Femur (tissue), 1 donor: ENCODE results near the gene BRPF1.
"Not testable (repeated sequence)": the region's sequence is repeated elsewhere in the genome, so short reads cannot be mapped to it uniquely, and the experiment has no call there.

ENCODE experiments used
- DNase-seq: peaks from one replicate; pipeline ENCODE4 v3.0.0-alpha.2; 2017

Gene BRPF1

DNA sequence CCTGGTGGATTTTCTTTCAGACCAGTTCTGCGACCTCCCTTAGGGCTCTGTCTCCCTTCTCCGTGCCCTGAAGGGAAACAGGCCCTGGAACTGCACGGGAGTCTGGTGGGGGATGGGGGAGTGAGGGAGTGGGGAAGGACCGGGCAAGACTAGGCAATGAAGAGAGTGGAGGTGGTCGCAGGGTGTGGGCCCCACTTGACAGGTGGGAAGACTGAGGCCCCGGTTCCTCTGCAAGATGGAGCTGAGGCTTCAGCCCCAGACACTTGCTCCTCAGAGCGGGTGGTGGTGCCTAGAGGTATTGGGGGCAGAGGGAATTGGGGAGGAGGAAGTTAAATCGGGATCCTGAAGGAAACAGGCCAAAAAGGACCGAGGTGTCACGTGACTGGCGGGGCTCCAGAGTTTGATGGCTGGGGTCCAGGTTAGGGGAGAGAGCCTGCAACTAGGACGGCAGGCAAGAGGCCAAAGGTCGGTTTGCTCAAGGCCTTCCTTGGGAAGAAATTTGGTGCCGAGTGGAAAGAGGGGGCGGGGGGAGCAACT, 38.8 kb downstream of the BRPF1 start:
- peak; percentile 86 for DNase-seq

DNA sequence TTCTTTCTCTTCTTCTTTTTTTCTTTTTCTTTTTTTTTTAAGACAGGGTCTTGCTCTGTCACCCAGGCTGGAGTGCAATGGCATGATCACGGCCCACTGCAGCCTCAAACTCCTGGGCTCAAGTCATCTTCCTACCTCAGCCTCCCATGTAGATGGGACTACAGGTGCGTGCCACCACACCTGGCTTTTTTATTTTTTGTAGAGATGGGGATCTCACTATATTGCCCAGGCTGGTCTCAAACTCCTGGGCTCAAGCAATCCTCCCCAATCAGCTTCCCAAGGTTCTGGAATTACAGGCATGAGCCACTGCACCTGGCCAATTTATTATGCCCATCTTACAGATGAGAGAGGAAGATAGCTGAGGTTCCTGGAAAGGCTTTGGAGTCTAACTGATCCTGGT, 39.5 kb downstream of the BRPF1 start:
- DNase-seq, result not testable (repeated sequence)

DNA sequence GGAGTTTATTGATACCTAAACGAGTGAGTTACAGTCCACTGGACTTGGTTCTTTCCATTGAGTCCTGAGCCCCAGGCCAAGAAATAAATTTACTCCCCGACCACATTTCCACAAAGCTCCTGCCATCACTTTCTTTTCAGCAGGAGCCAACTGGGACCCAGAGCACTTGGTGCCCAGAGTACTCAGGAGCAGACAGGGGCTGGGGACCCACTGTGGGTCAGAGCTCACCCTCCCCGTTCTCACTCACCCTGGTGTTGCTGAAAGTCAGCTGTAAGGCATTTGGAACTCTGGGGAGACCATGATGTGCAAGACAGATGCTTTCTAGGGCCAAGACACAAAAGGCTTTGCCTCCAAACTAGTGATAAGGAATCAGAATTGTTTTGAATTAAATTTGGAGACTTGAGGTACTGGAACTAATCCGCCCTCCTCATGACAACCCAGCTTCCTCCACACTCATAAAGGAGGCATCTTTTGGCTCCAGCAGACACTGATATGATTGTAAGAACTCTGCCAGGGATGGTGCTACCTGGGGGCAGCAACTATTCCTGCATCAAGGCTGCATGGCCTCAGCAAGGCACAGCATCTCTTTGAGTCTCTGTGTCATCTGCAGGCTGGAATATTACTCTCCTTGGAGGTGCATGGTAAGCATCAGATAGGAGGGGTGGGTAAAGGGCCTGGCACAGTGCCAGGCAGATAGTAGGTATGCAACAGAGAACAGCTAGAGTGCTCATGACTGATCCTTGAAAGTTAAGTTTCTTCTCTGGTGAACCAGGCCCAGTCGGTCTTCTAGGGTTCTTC, 45.6 kb downstream of the BRPF1 start:
- no peak for DNase-seq

DNA sequence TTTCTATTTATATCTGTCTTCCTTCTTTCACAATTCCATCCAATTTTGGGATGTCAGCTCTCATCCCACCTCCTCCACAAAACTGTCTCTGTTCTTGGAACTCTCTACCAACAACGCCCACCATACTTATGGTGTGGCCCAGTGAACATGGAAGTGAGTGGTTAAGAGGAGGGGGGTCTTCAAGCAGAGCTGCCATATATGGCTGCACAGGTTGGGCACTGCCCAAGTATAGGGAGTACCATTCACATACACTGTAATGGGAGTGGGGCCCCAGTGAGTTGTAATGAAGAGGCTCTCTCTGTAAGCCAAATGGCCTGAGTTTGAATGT, 46.1 kb downstream of the BRPF1 start:
- no peak for DNase-seq

DNA sequence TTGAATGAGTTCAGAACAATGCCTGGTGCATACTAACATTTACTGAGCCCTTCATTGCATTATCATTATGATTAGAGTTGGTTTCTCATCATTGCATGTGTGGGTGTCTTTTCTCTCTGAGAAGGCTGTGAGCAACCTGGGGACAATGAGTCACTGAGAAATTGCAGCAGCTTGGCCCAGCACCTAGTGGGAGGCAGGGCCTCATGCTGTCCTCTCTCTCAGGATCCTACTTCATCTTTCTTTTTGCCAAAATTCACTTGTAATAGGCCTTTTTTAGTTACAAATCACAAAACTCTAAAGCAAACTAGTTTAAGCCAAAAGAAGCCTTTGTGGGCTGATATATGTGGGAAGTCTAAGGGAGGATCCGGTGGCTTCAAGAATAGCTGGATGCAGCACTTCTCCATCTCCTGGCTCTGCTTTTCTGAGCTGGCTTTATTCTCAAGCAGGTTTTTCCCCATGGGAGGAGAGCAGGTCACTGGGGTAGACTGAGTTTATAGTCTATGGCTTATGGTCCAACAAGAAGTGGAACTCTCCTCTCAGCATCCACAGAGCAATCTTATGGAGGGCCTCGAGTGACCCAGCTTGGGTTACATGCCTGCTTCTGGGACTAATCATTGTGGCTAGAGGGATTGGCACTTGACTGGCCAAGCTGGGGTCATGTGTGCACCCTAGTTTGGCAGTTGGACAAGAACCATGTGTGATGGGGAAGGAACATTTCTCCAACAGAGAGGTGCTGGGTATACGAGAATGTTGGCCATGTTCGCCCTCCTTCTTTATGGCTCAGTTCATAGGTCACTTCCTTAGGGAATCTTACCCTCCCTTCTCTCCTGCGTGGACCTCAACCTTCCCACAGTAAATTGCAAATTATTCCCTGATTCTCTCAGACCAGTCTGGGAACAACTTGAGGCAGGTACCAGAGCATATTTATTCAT, 46.9 kb downstream of the BRPF1 start:
- DNase-seq, result no peak

DNA sequence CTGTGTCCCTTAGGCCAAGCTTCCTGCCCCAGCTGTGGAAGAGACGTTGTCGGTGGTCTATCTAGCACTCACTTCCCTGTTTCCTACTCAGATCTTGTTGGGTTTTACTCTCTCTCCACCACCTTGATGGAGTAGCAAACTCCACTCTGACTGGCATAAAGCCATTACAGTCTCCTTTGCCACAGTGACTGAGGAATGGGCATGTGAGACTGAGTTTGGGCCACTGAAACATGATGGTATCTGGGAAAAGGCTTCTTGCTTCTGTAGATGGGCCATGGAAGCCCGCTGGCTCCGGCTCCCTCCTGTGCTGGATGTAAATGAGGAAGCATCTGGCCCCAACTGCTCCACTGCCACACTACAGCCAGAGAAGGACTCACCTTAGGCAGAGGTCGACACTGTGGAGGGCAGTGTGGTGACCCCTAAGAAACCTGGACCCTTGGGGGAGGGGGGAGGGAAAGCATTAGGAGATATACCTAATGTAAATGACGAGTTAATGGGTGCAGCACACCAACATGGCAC, 47.6 kb downstream of the BRPF1 start:
- no peak for DNase-seq

DNA sequence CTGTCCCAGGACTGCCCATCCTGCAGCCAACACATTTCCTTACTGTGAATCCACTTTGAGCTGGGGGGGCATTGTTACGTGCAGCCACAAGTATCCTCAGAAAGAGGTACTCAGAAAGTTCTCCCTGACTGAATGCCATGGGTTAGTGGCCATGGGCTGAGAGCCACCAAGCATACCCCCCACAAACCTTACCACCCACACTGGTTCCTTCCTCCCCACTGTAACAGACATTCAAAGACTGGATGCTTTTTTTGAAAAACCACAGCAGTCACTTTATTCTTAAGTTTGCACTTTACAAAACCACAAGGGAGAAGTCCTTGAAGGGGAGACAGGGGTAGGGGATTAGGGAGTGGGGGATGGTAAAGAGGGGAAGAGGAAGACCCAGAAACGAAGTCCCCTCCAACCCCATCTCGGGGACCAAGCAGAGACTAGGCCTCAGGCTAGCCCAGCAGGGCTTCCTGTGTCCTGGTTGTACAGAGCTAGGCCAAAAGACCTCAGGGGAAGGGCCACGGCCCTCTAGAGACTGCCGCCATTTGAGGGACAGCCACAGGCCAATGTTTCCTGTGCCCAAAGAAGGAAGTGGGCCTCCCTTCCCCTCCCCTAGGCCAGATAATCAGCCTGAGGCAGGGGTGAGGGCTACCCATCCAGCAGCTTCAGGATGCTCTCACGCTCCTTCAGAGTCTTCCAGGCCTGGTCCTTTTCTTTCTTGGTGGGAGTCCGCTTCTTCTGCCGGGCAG, 48.4 kb downstream of the BRPF1 start:
- peak; percentile 38 for DNase-seq

DNA sequence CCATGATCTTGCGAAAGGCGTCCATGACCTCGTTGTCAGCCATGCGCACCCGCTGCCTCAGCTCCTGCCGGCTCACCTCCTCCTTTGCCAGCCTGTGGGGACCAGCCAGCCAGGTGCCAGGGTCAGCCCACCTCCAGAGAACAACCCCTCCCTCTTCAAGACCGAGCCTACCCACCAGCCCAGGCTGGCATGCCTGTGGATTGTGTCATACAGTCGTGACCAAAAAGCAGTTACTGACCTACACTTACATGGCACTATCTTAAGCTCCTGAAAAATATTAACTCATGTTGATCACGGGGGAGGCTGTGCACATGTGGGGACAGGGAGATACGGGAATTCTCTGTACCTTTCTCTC, 48.9 kb downstream of the BRPF1 start:
- DNase-seq, result no peak

DNA sequence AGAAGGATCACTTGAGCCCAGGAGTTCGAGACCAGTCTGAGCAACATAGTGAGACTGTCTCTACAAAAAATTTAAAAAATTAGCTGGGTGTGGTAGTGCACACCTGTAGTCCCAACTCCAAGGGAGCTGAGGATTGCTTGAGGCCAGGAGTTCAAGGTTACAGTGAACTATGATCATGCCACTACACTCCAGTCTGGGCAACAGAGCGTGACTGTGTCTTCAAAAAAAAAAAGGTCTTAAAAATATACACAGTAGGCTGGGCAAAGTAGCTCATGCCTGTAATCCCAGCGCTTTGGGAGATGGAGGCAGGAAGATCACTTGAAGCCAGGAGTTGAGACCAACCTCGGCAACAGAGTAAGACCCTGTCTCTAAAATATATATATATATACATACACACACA, 49.4 kb downstream of the BRPF1 start:
- no peak for DNase-seq

DNA sequence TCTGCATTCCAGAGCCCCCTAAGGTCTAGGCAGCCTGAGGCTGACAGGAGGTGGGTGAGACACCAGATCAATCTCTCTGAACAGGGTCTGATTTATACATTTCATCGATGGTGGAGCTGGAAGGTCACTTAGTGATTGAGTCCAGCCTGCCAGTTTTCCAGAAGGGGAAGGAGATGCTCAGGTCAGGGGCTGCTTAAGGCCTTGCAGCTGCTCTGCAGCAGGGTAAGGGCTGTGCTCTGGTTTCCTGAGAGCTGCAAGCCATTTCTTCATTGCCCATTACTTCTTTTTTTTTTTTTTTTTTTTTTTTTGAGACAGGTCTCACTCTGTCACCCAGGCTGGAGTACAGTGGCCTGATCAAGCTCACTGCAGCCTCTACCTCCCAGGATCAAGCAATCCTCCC, 50.0 kb downstream of the BRPF1 start:
- no peak for DNase-seq

DNA sequence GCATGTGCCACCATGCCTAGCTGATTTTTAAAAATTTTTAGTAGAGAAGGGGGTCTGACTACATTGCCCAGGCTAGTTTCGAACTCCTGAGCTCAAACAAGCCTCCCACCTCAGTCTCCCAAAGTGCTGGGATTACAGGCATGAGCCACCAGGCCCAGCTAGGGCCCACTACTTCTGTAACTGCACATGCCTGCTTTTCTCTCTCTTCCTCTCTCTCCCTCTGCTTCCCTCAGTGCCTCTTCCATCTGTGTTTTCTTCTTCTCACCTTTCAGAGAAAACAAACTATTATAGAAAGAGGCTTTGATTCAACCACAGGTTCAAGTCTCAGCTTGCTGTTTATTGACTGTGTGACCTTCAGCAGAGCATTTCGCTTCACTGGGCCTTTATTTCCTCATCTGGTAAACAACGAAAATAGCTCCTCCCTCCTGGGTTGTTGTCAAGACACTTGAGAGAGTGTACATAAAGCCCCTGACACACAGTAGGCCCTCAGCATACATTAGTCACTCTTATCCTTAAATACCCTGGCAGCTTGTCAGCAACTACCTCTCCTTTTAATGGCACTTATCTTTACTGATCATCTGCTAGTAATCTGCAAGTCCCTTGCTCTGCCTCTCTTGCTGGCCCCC, 50.6 kb downstream of the BRPF1 start:
- no peak for DNase-seq

DNA sequence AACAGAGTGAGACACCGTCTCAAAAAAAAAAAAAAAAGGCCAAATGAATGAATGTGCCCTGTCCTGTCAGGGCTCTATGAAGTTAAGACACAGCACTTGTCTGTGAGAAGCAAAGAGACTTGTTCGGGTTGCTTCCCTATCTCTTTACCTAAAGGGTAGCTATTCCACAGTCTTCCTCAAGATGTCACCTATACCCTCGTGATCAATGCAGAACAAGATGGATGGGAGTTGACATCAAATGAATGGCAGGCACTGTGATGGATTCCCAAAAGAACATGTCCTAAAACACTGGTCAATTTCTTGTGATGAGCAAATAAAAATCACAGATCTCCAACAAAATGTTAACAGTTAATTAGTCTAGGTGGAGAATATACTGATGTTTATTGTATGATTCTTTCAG, 51.2 kb downstream of the BRPF1 start:
- no peak for DNase-seq

DNA sequence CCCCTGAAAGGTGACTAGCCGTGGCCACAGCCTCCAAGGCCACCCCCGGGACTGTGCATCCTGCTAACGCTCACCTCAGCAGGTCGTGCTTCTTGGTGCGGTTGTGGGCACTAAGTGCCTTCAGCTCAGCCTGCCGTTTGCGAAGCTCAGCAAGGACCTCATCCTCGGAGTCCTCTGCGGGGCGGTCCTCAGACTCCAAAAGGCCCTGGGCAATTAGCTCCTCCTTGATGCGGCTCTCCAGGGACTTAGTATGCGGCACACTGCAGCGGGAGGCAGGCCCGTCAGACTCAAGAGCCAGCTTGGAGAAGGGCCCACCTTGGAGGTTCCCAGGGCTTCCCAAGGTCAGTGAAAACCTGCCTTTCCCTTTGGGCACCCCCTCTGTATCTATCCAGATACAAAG, 52.4 kb downstream of the BRPF1 start:
- DNase-seq, result no peak

DNA sequence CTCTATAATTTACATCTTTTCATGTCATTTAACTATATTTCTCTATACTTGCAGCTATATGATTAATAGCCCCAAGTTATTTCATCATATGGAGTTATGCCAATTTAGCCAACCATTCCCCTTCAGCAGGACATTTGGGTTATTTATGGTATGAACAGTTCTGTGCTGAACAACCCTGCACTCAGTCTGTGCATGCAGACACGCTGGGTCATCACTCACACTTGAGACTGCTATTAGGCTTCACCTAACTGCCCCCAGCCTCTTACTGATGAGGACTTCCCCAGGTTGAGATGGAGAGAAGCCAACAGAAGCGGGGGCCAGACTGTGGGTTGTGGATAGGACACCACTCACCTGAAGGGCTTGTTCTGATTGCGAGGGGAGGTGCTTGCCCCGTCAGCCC, 53.4 kb downstream of the BRPF1 start:
- DNase-seq, result no peak

DNA sequence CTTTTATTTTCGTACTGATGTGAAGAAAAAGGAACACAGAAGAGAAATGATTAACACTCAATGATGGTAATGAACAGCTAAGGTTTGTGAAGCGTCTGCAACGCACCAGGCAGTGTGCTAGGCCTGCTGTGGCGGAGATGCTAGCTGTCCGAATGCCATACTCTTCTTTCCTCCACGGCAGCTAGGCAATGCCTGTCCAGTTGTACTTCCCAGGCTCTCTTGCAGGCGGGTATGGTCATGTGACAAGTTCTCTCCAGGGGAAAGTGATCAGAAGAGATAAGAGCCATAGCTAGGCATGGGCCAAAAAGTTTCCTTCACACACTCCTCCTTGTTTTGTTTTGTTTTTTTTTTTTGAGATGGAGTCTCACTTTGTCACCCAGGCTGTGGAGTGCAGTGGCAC, 54.1 kb downstream of the BRPF1 start:
- no peak for DNase-seq

DNA sequence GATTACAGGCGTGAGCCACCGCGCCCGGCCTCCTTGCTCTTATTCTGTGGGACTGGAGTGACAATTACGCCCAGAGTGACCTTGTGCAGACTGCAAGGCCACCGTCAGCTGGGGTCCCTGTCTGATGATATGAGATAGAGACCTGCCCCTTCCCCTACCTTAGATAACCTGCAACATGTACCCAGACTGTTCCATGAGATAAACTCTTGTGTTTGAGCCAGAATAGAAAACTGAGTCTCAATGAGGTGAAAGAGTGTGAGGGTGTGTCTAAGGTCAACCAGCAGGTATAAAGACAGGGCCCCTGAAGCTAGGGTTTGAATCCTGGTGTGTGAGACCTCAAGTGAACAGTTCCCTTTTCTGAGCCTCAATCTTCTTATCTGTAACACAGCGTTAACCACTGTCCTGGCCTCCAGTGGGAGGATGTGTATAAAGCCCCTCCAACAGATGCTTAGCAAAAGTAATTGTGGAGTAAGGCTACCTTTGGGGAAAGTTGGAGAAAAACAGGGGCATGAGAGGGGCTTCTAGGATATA, 54.7 kb downstream of the BRPF1 start:
- DNase-seq, result no peak

DNA sequence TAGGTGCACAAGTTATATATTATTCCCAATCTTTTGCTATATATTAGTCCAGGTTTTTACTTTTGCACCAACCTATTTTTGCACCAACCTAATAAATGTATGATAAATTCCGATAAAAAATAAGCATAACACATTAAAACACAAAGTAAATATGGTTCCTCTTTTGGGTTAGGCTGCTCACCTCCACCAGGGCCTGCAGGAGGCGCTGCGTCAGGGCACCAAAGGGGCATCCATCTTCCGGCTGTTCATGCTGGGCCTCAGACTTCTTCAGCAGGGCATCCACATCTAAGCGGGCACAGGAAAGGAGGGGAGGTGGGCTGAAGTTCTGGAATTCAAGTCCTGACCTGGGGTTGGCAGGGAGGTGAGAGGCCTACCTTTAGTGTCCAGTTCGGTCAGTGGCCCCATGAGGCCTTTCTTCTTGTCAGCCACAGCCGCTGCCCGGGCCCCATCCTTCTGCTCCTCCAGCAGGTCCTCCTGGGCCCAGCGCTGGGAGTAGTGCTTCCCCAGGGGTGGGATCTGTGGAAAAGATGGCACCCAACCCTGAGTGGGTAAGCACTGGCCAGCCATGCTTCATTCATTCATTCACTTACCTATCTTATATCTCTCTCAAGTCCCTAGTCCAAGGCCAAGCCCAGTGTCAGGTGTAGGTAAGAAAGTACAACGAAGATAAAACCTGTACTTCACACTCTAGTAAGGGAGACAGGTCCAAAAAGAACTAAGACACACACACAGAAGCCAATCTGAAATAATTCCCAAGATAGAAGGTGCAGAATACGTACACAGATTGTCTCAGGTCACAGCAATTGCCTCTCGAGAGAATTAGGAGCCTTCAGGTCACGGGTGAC, 55.5 kb downstream of the BRPF1 start:
- DNase-seq, result no peak

DNA sequence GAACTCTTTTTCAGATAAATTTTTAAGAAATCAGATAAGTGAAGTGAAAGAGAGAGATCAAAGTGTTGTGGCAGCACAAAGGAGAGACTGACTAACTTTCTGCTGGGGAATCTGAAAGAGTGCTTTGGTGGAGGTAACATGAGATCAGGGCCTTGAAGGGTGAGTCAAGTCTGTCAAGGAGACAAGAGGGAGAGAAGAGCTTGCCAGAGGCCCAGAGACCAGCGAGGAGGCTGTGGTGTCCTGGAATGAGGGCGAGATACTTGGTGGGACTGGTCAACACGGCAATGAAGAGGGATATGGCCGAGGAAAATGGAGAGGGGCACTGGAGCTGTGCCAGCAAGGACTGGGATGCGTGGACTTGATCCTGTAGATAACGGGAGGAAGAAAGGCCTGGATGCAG, 56.2 kb downstream of the BRPF1 start:
- DNase-seq, result no peak

DNA sequence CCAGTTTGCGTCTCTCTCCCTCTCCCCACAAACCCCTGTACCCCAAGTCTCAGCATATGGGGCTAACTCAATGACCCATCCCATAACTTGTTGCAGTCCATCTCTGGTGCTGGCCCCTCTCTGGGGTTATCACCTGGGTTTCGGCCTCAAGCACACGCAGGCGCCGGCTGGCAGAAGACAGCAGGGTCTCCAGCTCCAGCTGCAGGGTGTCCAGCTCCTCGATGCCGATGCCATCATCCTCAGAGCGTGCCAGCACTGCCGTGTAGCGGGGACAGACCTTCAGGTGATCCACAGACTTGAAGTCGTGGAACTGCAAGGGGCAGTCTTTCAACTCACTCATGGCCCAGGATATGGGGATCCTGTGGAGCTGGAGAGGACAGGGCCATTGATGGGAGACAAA, 59.6 kb downstream of the BRPF1 start:
- DNase-seq, result no peak

DNA sequence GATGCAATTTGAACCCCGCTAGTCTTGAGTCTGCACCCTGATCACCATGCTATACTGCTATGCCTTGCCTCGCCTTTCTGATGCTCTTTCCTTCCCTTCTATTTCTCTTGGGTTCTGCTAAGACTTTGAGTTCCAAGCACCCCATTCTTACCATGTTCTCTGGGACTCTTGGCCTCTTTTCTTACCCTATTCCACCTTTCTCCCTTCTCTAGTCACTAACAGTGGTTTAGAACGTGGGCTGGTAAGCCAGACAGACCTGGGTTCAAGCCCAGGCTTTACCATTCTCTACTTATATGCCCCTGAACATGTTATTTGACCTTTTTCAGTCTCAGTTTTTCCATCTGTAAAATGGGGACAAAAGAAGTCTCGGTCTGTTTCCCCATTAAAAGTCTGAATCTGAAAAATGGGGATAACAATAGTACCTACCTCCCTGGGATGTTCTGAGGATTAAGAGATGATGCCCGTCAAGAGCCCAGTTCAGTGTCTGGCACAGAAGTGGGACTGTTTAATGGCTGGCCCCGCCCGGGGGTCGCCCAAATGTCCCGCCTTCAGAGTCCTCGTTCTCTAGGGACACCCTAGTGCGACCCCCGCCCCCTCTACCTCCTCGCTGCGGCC, 60.4 kb downstream of the BRPF1 start:
- no peak for DNase-seq
